Tibial nerve (tissue), 4 donors: Measurements from ENCODE around the gene PPBP.

Experiments
- CTCF ChIP-seq, 5 experiments: fragments of 200-600 bp in 3 of 5; fragments of 450-650 bp in 2 of 5; sonication (generic) in 3 of 5; IDR thresholded peaks; one replicate each; pipeline ENCODE4 v1.5.1; 2016 to 2019; ENCODE audit warnings: antibody characterized with exemption in 5 of 5, mild to moderate bottlenecking in 3 of 5, moderate library complexity in 2 of 5
- EP300 ChIP-seq, 2 donors: sonication (generic); formaldehyde crosslinking; IDR thresholded peaks; one replicate each; pipeline ENCODE4 v1.6.1; 2017; ENCODE audit warnings: antibody characterized with exemption in 2 of 2, mild to moderate bottlenecking in 1 of 2
- POLR2A ChIP-seq, 2 donors: fragments of 450-650 bp; IDR thresholded peaks; one replicate each; pipeline ENCODE4 v1.6.1; 2017; ENCODE audit warnings: antibody characterized with exemption in 2 of 2, mild to moderate bottlenecking in 2 of 2, moderate library complexity in 2 of 2

- TF ChIP-seq CTCF (IDR thresholded peaks at IDR 0.05), result no peak
- no peak for TF ChIP-seq POLR2A (IDR thresholded peaks at IDR 0.05)
- no peak for TF ChIP-seq EP300 (IDR thresholded peaks at IDR 0.05)
Observed at GRCh38 chr4:73989928-73990327, 1.9 kb upstream of the PPBP start.
